ENCODE results near the gene MX2. TPM values are rescaled to one million over a fixed set of nuclear protein-coding genes. Genes with fewer than 3 reads are reported as not detected.

Gene MX2
- total RNA-seq, 1 experiment from 2014 or later: 56.7 TPM

DNA sequence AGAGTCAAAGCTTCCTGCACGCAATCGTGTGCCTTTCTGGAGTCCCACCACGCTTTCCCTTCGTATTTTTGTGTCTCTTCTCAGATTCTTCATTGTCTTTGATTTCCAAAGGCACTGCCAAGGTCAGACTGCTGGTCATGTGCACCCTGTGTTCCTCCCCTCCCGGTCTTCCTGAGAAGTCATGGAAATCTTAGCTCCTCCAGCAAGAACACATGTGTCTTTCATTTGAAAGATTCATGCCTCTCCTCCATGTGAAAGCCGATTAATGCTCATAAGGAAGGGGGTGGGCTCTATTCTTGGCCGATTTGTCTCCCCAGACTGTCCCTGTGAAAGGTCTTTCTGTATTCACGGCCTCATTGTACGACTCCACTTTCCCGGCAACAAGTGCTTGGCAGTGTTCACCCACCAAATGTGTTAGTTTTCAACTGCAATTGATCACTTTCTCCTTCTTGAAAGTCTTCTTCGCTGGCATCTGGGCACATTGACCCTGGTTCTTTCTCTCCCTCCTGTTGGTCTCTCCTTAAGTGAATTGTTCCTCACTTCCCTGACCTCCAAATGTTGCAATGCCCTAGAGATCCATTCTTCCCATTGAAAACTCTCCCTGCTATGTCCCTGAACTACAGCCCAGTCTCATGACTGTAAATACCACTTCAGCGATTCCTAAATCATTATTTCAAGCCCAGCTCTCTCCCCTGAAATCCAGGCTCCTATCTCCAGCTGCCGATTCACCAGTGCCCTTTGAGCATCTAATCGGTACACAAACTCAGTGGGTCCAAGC is 25.4 kb downstream of the MX2 start:
- DNase-seq (ENCODE audit: low read depth, low spot score): no peak
- Histone ChIP-seq H3K4me3 (ENCODE audit: low read depth in 2 of 2, low read length in 2 of 2) (no peak overlapping the region), H3K4me1 (ENCODE audit: control insufficient read depth, insufficient read depth, low read length) (no peaks in the 10 kb centered on the region), H3K27me3 (ENCODE audit: control insufficient read depth, insufficient read depth, low read length) (no peaks in the 10 kb centered on the region), H3K36me3 (ENCODE audit: control insufficient read depth, insufficient read depth, low read length) (no peaks in the 10 kb centered on the region), H3K27ac (ENCODE audit: low read length) (no peak overlapping the region), H3K9me3 (ENCODE audit: control insufficient read depth, insufficient read depth, low read depth, low read length) (no peaks in the 10 kb centered on the region)
- BruUV-seq (replicated peaks): no TSS peak
- CTCF ChIA-PET: no interaction called here
- in situ Hi-C loops (cut with HindIII; ENCODE audit: low pct_unique_long_range_greater_than_20kb, low sequenced_read_pairs) (no loop called here), intact Hi-C loops (cut with micrococcal nuclease; ENCODE audit: unreplicated experiment) (no loop called here)
- no peak for TF ChIP-seq TCF7L2 (IDR thresholded peaks at IDR 0.05; ENCODE audit: low read depth, low read length)
- TF ChIP-seq, protein P1, sequence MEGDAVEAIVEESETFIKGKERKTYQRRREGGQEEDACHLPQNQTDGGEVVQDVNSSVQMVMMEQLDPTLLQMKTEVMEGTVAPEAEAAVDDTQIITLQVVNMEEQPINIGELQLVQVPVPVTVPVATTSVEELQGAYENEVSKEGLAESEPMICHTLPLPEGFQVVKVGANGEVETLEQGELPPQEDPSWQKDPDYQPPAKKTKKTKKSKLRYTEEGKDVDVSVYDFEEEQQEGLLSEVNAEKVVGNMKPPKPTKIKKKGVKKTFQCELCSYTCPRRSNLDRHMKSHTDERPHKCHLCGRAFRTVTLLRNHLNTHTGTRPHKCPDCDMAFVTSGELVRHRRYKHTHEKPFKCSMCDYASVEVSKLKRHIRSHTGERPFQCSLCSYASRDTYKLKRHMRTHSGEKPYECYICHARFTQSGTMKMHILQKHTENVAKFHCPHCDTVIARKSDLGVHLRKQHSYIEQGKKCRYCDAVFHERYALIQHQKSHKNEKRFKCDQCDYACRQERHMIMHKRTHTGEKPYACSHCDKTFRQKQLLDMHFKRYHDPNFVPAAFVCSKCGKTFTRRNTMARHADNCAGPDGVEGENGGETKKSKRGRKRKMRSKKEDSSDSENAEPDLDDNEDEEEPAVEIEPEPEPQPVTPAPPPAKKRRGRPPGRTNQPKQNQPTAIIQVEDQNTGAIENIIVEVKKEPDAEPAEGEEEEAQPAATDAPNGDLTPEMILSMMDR (IDR thresholded peaks at IDR 0.05): no peak
- POLR2A ChIA-PET: no interaction called here
- no peak for ATAC-seq

GRCh38 chr21:41387824-41388223 is 26.0 kb downstream of the MX2 start:
- H3K4me1 ChIP-seq (ENCODE audit: control insufficient read depth, insufficient read depth, low read length): no peaks in the 10 kb centered on the region
- ATAC-seq (no peak), DNase-seq (ENCODE audit: low read depth, low spot score) (no peak)
- POLR2A ChIA-PET: no interaction called here
- in situ Hi-C loops (cut with HindIII; ENCODE audit: low pct_unique_long_range_greater_than_20kb, low sequenced_read_pairs) (no loop called here), intact Hi-C loops (cut with micrococcal nuclease; ENCODE audit: unreplicated experiment) (no loop called here)
- TF ChIP-seq POLR2AphosphoS5 (IDR thresholded peaks at IDR 0.05; ENCODE audit: low read depth, low read length) (no peak), TCF7L2 (IDR thresholded peaks at IDR 0.05; ENCODE audit: low read depth, low read length) (no peak), SIN3A (IDR thresholded peaks at IDR 0.05; ENCODE audit: borderline replicate concordance, insufficient read depth, low read depth, low read length) (no peak)
- TF ChIP-seq, protein P1 (IDR thresholded peaks at IDR 0.05): no peak
- no peak overlapping the region for H3K4me3 ChIP-seq (ENCODE audit: low read depth in 2 of 2, low read length in 2 of 2)
- no TSS peak for BruUV-seq (replicated peaks)
- no peaks in the 10 kb centered on the region for H3K9me3 ChIP-seq (ENCODE audit: control insufficient read depth, insufficient read depth, low read depth, low read length)
- no peak overlapping the region for H3K27ac ChIP-seq (ENCODE audit: low read length)
- CTCF ChIA-PET: no interaction called here
- no peaks in the 10 kb centered on the region for H3K27me3 ChIP-seq (ENCODE audit: control insufficient read depth, insufficient read depth, low read length)
- H3K36me3 ChIP-seq (ENCODE audit: control insufficient read depth, insufficient read depth, low read length): no peaks in the 10 kb centered on the region

DNA sequence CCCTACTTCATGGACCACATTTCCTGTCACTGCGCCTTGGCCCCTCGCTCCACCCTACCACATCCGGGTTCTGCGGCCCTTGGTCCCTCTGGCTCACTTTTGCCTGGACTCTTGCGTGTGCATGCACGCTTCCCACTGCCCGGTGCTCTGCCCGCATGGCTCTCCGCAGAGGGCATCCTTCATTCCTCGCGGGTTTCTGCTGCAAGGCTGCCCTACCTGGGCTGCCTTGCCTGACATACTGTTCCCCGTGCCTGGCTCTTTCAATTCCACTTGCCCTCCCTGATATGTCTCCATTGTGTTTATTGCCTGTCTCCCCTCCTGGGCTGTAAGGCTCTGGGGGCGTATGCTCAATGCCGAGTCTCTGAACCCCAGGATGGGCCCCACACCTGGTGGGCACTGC is 26.4 kb downstream of the MX2 start:
- CTCF ChIA-PET: no interaction called here
- TF ChIP-seq SIN3A (IDR thresholded peaks at IDR 0.05; ENCODE audit: borderline replicate concordance, insufficient read depth, low read depth, low read length) (no peak), POLR2AphosphoS5 (IDR thresholded peaks at IDR 0.05; ENCODE audit: low read depth, low read length) (no peak), TCF7L2 (IDR thresholded peaks at IDR 0.05; ENCODE audit: low read depth, low read length) (no peak)
- TF ChIP-seq, protein P2, sequence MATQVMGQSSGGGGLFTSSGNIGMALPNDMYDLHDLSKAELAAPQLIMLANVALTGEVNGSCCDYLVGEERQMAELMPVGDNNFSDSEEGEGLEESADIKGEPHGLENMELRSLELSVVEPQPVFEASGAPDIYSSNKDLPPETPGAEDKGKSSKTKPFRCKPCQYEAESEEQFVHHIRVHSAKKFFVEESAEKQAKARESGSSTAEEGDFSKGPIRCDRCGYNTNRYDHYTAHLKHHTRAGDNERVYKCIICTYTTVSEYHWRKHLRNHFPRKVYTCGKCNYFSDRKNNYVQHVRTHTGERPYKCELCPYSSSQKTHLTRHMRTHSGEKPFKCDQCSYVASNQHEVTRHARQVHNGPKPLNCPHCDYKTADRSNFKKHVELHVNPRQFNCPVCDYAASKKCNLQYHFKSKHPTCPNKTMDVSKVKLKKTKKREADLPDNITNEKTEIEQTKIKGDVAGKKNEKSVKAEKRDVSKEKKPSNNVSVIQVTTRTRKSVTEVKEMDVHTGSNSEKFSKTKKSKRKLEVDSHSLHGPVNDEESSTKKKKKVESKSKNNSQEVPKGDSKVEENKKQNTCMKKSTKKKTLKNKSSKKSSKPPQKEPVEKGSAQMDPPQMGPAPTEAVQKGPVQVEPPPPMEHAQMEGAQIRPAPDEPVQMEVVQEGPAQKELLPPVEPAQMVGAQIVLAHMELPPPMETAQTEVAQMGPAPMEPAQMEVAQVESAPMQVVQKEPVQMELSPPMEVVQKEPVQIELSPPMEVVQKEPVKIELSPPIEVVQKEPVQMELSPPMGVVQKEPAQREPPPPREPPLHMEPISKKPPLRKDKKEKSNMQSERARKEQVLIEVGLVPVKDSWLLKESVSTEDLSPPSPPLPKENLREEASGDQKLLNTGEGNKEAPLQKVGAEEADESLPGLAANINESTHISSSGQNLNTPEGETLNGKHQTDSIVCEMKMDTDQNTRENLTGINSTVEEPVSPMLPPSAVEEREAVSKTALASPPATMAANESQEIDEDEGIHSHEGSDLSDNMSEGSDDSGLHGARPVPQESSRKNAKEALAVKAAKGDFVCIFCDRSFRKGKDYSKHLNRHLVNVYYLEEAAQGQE (IDR thresholded peaks at IDR 0.05; ENCODE audit: insufficient read depth in 1 of 2, low read depth in 2 of 2, low read length in 1 of 2): no peak
- TF ChIP-seq, protein P1 (IDR thresholded peaks at IDR 0.05): no peak
- H3K36me3 ChIP-seq (ENCODE audit: control insufficient read depth, insufficient read depth, low read length): no peaks in the 10 kb centered on the region
- H3K27me3 ChIP-seq (ENCODE audit: control insufficient read depth, insufficient read depth, low read length): no peaks in the 10 kb centered on the region
- no peaks in the 10 kb centered on the region for H3K9me3 ChIP-seq (ENCODE audit: control insufficient read depth, insufficient read depth, low read depth, low read length)
- no peaks in the 10 kb centered on the region for H3K4me1 ChIP-seq (ENCODE audit: control insufficient read depth, insufficient read depth, low read length)
- POLR2A ChIA-PET: no interaction called here
- intact Hi-C loops (cut with micrococcal nuclease; ENCODE audit: unreplicated experiment): no loop called here
- DNase-seq (ENCODE audit: low read depth, low spot score) (no peak), ATAC-seq (no peak)
- in situ Hi-C loops (cut with HindIII; ENCODE audit: low pct_unique_long_range_greater_than_20kb, low sequenced_read_pairs): no loop called here
- no TSS peak for BruUV-seq (replicated peaks)
- H3K27ac ChIP-seq (ENCODE audit: low read length): no peak overlapping the region
- H3K4me3 ChIP-seq (ENCODE audit: low read depth in 2 of 2, low read length in 2 of 2): no peak overlapping the region
